Right hindlimb (tissue), 1 donor: ENCODE data around the gene RPGRIP1.
A peak's percentile ranks its signal among the peaks of the same experiment; 100 is the strongest.
"Not testable (repeated sequence)": the region's sequence is repeated elsewhere in the genome, so short reads cannot be mapped to it uniquely, and the experiment has no call there.

Experiments used
- DNase-seq: peaks from one replicate; pipeline ENCODE4 v3.0.0-alpha.2; 2018

RPGRIP1 gene

DNA sequence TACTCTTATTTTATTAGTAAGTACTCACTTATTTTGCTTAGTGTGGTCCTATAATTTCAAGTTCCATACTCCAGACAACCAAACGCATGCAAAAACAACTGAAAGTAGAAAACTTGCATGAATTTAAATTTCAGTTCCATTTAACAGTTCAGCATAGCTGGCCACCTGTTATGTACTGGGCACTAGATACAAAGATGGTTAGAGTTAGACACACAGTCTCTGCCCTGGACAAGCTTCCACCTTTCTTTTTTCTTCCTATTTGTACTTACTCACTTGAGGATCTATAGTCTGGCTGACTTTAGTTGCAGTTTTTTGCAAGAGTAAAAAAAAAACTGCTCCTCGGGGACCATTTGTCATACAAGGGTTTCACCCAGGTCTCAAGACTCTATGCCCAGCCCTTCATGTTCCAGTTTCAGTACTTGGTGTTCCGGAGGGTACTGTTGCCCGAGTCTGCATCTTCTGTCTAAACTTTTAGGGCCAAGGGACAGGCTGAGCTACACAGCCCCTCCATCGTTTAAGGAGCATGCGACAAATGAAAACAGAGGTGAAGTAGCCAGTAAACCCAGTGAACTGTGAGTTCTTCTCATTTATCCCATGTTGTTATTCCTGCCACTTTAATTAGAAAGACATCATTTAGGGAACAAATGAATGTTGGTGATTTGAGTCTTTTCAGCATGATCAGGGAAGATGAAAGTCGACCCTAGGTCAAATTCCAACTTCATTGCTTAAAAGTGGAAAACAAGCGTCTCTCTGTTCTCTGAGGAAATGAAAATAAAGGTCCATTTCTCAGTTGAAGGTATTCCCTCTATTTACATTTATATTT is 22.3 kb downstream of the RPGRIP1 start:
- DNase-seq = no peak

DNA sequence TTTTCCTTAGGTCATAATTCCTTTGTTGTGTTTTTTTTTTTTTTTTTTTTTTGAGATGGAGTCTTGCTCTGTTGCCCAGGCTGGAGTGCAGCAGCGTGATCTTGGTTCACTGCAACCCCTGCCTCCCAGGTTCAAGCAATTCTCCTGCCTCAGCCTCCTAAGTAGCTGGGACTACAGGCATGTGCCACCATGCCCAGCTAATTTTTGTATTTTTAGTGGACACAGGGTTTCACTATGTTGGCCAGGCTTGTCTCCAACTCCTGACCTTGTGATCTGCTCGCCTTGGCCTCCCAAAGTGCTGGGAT is 22.9 kb downstream of the RPGRIP1 start:
- DNase-seq = not testable (repeated sequence)

DNA sequence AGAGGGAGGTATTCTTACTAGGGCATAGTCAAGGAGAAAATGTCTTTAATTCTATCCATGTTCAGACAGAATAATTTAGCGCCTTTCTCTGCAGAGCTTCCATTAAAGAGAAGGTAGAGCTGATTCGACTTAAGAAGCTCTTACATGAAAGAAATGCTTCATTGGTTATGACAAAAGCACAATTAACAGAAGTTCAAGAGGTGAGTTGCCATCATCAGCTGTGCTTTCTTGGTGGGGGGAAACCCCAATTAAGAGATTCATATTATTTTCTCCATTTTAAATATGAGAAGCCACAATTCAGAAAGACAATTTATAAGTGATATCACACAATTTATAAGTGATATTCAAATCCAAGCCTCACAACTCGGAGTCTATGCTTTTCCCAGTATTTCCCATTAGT is 27.8 kb downstream of the RPGRIP1 start:
- DNase-seq = no peak

DNA sequence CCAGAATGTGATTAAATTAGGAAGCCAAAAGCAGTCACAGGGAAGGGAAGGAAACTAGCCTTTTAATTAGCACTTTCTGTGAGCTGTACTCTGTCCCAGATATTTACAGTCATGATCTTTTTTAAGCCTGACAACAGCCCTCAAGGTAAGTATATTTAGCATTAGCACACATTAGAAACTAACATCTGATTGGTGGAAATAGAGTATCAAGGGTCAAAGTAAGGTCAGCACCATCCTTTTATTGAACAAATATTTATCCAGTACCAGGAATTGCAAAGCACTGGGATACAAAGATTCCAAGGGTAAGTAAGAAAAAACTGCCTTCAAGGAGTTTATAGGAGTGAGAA is 28.2 kb downstream of the RPGRIP1 start:
- no peak for DNase-seq

DNA sequence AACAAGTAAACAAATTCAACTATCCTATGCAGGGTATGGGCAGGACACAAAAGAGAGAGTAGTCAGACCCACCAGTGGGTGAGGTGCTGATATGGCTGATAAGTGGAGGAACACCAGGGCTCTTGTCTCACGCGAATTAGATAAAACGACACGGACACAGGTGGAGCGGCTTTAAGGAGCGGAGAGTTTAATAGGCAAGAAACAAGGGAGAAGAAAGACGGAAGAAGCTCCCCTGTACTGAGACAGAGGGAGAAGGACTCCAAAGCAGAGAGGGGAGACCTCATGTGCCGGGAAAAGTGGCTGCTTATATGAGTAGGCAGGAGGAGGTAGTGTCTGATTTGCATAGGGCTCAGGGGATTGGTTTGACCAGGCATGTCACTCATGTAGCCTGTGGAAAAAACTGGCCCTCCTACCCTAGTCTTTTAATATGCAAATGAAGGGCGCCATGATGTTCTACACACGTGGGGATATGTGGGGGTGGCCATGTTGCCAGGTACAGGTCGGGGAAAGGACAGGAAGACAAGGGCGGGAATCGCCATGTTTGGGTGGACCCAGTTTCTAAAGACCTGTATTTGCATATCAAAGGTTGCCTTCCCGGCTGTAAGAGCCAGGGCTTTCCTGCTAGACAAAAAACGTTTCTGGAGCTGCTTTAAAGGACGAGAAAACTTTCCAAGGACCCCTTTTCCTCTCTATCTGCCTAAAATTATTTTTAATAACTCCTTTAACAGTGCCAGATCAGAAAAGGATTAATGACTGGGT is 28.8 kb downstream of the RPGRIP1 start:
- peak; percentile 65 for DNase-seq

DNA sequence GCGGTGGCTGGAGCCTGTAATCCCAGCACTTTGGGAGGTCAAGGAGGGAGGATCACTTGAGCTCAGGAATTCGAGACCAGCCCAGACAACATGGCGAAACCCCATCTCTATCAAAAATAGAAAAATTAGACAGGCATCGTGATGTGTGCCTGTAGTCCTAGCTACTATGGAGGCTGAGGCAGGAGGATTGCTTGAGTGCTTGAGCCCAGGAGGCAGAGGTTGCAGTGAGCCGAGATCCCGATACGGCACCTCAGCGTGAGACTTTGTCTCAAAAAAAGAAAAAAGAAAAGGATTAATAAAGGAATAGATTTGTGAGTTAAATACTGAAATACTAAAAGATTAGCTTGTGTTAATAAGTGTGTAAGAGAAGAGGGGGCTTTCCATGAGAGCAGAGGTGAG is 29.4 kb downstream of the RPGRIP1 start:
- no peak for DNase-seq

DNA sequence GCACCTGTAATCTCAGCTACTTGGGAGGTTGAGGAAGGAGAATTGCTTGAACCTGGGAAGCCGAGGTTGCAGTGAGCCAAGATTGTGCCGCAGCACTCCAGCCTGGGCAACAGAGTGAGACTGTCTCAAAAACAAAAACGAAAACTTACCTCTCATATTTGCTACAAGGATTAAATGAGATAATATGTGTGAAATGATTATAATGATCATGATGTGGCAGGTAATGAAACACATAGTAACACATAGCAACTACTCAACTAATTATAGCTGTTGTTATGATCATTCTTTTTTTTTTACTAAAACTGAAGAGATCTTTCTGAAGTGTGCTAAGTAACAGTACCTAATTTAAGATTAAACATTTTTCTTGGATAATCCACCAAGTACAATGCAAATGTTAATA is 30.1 kb downstream of the RPGRIP1 start:
- no peak for DNase-seq

DNA sequence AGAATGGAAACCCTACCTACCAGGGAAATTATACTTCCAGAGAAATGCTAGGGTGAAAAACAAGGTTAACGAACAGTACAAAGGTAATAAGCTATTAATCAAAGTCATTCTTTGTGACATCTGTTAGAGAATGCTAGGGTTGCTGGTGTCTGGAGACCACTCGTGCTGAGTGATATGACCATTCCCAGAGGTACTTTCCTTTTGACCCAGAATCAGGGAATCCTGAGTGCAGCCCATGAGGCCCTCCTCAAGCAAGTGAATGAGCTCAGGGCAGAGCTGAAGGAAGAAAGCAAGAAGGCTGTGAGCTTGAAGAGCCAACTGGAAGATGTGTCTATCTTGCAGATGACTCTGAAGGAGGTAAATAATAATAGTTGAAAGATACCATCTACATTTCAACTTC is 31.7 kb downstream of the RPGRIP1 start:
- DNase-seq = no peak

DNA sequence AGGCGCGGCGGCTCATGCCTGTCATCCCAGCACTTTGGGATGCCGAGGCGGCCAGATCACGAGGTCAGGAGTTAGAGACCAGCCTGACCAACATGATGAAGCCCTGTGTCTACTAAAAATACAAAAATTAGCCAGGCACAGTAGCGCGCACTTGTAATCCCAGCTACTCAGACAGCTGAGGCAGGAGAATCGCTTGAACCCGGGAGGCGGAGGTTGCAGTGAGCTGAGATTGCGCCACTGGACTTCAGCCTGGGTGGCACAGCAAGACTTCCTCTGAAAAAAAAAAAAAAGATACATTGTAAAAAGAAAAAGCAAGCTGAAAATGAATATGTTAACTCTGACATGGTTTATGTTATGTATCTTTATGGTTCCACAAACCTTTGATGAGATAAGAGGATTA is 33.6 kb downstream of the RPGRIP1 start:
- DNase-seq = no peak

DNA sequence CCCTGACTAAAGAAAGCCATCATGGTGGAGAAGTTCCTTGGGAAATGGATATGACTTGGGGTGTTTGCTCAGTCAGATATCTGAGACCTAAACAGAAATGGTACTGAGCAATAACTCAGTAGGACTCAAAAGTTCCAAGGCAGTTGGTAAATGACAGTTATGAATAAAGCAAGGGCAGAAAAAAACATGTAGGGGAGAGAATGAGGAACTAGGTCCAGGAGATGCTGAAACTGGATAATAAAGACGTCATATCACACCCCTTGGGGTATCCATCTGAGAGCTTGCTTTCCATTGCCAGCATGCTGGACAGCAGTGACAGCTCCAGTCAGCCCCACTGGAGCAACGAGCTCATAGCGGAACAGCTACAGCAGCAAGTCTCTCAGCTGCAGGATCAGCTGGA is 37.5 kb downstream of the RPGRIP1 start:
- no peak for DNase-seq

DNA sequence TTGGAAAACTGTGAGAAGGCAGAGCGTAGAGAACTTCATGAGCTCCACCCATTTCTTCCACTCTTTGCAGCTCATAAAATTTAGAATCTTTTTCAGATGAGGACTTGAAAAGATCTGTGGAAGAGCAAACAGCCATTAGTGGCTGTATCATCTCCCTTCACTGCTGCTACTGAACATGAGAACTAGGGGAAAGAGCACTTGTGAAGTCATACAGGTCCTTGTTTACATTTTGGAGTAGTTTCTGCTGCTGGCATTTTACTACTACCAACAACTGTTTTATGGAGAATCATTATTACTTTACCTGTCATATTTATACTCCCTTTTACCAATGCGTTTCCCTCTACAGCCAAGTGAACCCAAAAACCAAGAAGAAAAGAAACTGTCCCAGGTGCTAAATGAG is 41.0 kb downstream of the RPGRIP1 start:
- DNase-seq = no peak

DNA sequence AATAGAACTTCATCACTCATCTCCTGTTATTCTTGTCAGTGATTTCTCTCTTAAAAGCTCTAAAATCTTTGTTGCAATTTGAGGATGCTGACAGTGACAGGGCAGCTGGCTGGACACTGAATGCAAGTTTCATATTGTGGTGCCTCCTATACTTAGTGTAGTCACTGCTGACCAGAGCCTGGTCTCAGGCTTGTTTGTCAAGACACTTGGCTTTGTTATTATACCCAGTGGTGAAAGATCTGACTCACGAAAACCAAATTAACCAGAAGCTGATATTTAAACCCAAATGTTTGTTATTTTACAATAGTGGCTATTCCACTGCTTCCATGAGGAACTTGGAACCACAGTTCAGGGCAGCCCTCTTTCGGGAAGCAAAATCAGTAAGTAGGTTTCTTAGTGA is 42.8 kb downstream of the RPGRIP1 start:
- no peak for DNase-seq

DNA sequence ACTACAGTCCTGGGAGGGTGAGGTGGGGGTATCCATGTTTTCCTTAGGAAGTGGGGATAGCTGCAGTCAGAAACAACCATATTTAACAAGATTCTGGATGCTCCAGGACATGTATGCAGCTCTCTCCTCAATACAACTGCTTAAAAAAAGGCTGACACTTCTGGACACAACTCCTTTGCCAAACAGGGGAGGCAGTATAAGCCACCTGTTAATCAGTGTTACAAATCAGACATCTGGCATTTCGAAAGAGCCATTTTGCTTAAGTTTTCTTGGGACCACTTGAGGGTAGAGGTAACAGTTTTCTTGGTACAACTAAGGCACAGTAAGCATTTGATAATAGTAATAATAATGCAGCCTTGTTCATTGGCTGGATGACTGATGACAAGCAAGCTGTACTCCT is 47.1 kb downstream of the RPGRIP1 start:
- DNase-seq = no peak
